T-helper 2 cell treated with Interferon-gamma antibody and Interleukin-4, amounts not matched to agents 100 ng/mL and 5 ng/mL, for 36 hours (primary cell): ENCODE data around the gene VANGL2. TPM values are rescaled to one million over a fixed set of nuclear protein-coding genes. Genes with fewer than 3 reads are reported as not detected.

Experiments used
- intact Hi-C: fragments of 100-400 bp; cut with micrococcal nuclease; formaldehyde crosslinking; loops from one replicate; pipeline ENCODE4 v1.15.1; 2023
- total RNA-seq: library from RNA; stranded (reverse); gene quantifications from 2 replicates; pipeline ENCODE4 v1.2.3, GENCODE V29; 2022

The VANGL2 gene
- not detected in 2 replicates for total RNA-seq

DNA sequence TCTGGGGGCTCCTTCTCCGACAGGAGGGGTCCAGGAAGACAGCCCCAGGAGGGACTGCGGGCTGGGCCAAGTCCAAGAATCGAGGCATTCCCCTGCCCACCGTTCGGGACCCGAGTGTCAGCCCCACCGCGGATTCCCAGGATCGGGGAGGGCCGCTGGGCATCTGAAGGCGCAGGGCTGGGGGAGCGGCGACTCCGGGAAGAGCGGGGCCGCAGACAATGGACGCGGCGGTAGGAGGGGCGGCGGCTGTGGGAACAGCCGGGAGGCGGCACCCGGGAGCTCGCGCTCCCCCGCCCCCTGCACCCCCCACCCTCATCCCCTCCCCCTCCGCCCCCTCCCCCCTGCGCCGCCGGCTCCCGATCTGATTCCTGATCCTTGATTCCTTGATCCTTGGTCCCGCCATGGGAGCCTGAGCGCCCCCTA lies at the start of gene VANGL2:
VANGL2 (plus strand) TSS at position 342 of the 423 bp plus-strand sequence. CDS start 15,274 bp downstream, outside the sequence.
- intact Hi-C loops, result no loop called here

DNA sequence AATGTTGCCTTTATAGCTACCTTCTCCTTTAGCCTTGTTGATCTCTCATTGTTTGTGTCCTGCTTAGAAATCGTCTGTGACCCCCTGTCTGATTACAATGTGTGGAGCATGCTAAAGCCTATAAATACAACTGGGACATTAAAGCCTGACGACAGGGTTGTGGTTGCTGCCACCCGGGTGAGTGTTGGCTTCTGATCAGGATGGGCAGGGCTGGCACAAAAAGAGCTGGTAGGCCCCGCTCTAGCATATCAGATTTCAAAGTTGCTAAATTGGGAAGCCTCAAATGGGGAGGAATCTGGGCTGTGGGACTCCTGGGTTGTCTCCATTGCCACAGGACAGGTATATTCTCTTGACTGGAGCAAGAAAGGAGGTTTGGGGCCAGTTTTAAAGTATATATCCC lies 48.7 kb upstream of the VANGL2 start:
- intact Hi-C loops, result no loop called here

GRCh38 chr1:160352555-160352954 lies 47.8 kb upstream of the VANGL2 start:
- intact Hi-C loops, result no loop called here

- intact Hi-C loops, result no loop called here
Observed at GRCh38 chr1:160353223-160353622, 47.1 kb upstream of the VANGL2 start.

DNA sequence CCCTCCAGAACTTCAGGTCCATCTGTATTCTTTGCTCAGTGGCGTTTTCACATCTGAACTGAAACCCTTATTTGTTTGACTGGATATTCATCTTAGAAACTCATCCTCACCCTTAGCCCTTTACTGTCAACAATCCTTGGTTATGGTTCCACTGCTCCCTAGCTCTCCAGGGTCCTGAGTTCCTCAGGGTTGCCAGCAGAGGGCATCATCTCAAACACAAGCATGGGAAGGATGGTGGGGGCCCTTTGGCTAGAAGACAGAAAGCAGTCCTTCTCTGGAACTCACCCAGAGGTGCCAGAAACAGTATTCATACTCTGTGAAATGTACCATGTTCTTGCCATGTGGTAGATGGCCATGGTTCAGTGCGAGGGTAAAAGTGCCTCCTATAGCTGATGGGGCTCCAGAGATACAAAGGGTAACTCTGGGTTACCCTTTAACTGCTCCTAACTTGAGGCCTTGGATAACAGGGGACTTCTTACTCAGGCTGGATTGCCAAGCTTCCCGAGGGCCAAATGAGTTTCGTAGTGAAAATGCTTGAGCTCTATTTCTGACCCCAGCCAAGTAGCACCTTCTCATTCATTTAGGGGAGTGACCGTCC lies 45.9 kb upstream of the VANGL2 start:
- intact Hi-C loops, result loop anchor here (1.0 kb wide), 1 partner anchor 22 kb away; no protein-coding TSS in a partner anchor

GRCh38 chr1:160357286-160358002 lies 42.9 kb upstream of the VANGL2 start:
- intact Hi-C loops, result no loop called here

DNA sequence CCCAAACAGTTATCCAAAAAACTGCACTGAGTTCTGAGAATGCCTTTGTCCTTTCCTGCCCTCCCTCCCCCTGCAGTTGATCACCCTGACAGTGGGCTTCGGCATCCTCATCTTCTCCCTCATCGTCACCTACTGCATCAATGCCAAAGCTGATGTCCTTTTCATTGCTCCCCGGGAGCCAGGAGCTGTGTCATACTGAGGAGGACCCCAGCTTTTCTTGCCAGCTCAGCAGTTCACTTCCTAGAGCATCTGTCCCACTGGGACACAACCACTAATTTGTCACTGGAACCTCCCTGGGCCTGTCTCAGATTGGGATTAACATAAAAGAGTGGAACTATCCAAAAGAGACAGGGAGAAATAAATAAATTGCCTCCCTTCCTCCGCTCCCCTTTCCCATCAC lies 42.3 kb upstream of the VANGL2 start:
- intact Hi-C loops, result no loop called here

- intact Hi-C loops, result no loop called here
Observed at GRCh38 chr1:160359559-160360226, 40.7 kb upstream of the VANGL2 start.

- intact Hi-C loops, result no loop called here
Observed at GRCh38 chr1:160360227-160360695, 40.1 kb upstream of the VANGL2 start.

DNA sequence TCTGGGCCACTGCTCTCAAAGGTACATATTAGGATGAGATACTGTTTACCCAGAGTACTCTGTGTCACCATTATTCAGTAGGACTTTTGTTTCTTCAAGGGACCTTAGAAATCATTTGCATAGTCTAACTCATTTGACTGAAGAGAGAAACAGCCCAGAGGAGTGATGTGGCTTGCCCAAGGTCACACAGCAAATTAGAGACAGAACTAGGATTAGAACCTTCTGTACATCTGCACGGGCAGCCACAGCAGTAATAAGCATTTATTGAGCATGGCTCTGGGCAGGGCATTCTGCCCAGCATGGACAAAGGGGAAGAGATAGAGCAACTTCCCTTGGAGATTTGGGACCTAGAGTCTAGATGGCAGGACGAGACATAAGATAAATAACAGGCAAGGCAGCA lies 39.2 kb upstream of the VANGL2 start:
- intact Hi-C loops, result no loop called here

DNA sequence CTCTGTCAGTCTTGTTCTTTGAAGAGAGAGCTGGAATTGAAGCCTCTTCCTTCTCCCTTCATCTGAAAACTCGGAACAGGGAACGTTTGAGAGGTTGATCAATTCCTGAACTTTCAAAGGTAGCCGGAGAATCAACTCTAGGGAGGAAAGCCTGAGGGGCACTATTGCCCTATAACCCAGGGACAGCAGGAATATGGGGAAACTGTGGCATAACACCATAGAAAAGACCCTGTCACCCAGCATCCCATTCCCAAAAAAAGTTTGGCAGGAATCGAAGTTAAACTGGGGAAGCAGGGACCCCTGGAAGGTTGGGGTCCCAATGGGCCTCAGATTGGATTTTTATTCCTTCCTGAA lies 38.6 kb upstream of the VANGL2 start:
- intact Hi-C loops, result no loop called here

DNA sequence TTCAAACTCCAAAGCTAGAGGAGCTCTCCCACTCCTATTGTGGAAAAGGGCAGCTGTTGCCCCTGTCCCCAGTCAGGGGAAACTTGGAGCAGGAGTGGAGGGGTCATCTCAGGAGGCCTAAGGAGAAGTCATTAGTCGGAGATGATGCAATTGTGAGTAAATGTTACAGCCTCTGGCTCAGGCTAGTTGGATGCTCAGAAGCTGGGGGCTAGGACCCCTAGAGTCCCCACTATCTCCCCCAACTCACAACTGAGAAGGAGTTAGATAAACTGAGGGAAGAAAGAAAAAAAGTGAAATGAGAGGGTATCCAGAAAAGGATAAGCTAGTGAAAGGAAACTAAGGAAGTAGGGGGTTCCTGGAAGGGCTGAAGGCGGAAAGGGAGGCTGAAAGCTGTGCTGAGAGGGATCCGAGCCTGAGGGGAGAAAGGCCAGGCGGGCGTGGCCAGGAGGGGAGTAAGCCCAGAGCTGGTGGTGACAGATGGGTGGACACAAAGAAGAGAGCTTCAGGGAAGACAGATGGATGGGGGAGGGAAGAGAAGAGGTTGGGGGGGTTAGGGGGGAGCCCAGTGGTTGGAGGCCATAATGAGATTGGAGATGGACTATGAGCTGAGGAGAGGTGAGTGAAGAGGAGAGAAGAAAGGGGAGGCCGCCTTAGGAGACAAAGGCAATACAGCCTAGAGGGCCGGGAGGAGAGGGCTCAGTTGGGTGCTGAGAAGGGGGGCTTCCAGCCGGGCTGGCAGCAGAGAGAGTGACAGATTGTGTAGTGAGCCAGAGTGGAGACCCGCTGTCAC lies 38.0 kb upstream of the VANGL2 start:
- intact Hi-C loops, result no loop called here

DNA sequence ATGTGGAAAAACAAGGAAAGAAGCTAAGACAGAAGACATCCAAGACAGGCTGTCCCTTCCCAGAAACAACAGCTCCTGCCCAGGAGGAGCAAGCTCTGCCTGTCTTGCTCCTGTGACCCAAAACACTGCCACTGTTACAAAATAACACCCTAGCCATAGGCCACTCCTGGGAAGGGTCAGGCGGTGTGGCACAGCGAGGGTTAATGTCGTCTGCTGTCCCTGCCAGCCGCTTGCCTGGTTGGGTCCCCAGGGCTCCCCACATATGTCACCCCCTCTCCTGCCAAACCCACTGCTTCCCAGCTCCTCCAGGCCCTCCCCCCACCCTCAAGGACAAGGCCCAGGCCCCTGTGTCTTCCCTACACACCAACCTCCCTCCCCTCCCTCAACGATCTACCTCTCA lies 37.4 kb upstream of the VANGL2 start:
- intact Hi-C loops, result no loop called here

- intact Hi-C loops, result no loop called here
Observed at GRCh38 chr1:160363951-160364735, 36.2 kb upstream of the VANGL2 start.

GRCh38 chr1:160365325-160365724 lies 35.0 kb upstream of the VANGL2 start:
- intact Hi-C loops, result no loop called here

DNA sequence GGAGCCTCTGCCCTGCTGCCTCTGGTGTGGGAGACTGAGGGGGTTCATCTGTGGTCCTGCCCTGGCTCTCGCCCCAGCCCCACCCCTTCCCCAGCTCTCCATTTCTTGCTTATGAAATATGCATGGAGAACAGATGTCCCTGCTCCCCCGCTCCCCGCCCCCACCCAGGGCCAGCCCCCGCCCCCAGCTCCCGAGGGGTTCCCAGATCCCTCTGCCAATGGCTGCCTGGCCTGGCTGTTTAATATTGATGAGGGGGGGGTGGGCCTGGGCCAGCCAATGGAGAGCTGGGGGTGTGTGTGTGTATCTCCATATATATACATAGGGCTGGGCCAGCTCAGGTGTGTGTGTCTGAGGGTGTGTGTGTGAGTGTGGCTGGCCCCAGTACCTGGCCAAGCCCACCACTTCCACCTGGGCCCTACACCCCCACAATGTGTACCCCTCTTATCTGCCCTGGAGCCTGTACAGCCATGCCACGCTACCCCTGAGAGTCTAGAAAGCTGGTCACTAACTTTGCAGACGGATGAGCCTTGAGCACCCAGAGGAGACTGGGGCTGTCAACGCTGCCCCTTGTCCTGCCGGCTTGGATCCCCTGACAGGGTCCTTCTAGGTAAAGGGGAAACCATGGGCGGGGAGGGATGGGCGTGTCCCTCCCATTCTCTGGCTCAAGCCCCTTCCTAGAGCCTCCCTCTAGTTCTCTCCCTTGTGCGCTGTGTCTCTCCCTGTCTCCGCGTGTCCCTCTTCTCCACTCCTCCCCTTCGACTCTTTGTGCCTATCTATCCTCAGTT lies 33.4 kb upstream of the VANGL2 start, which contains the start of gene NHLH1:
NHLH1 (plus strand) TSS at position 341 of the 785 bp plus-strand sequence. CDS start 3,661 bp downstream, outside the sequence.
- intact Hi-C loops, result no loop called here

DNA sequence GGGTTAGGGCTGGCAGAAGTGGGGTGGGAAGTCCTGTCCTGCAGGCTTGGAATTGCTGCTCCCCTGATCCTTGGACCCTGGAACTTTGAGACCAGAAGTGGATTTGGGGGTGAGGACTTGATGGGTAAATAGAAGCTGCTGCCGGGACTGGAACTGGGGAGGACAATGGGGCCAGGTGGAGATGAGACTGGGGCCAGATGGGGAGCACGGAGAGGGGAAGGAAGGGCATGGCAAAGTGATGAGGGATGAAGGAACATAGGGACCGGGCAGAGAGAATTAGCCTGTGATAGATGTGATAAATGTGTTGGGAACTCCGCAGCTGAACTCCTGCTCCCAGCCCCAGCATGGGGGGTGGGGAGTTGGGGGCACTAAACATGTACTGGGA lies 32.9 kb upstream of the VANGL2 start:
- intact Hi-C loops, result no loop called here

GRCh38 chr1:160367934-160368923 lies 32.1 kb upstream of the VANGL2 start:
- intact Hi-C loops, result no loop called here

DNA sequence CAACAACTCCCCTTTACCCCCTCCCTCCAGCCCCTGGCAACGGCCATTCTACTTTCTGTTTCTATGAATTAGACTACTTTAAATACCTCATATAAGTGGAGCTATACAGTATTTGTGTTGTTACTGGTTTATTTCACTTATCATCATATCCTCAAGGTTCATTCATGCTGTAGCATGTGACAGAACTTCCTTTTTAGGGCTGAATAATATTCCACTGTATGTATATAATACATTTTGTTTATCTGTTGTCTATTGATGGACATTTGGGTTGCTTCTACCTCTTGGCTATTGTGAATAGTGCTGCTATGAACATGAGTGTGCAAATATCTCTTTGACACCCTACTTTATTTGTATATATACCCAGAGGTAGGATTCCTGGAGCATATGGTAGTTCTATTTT lies 31.3 kb upstream of the VANGL2 start:
- intact Hi-C loops, result no loop called here
